Activated CD4-positive, alpha-beta T cell treated with anti-CD3 and anti-CD28 coated beads, Interleukin-2, amount 10 ng/mL, durations not matched to agents 24 days and 14 days (primary cell): ENCODE data around the gene ZNF672. TPM values are rescaled to one million over a fixed set of nuclear protein-coding genes. Genes with fewer than 3 reads are reported as not detected.
"Not testable (repeated sequence)": the region's sequence is repeated elsewhere in the genome, so short reads cannot be mapped to it uniquely, and the experiment has no call there.

Source experiments
- DNase-seq: peaks from one replicate; pipeline ENCODE4 v3.0.0; 2022
- H3K27ac Mint-ChIP-seq: one replicate; pipeline ENCODE4 v1.8.0; 2022; ENCODE audit warnings: mild to moderate bottlenecking, mixed read lengths
- H3K27me3 Mint-ChIP-seq: one replicate; pipeline ENCODE4 v1.8.0; 2022; ENCODE audit warnings: mixed read lengths
- H3K36me3 Mint-ChIP-seq: one replicate; pipeline ENCODE4 v1.8.0; 2022; ENCODE audit warnings: low read depth, mild to moderate bottlenecking, mixed read lengths
- H3K4me1 Mint-ChIP-seq: one replicate; pipeline ENCODE4 v1.8.0; 2021; ENCODE audit warnings: mixed read lengths
- H3K4me3 Mint-ChIP-seq: one replicate; pipeline ENCODE4 v1.8.0; 2022; ENCODE audit warnings: mild to moderate bottlenecking, moderate library complexity, mixed read lengths
- H3K9me3 Mint-ChIP-seq: one replicate; pipeline ENCODE4 v1.8.0; 2021; ENCODE audit warnings: mixed read lengths
- intact Hi-C: fragments of 100-400 bp; cut with micrococcal nuclease; formaldehyde crosslinking; loops from one replicate; pipeline ENCODE4 v1.15.1; 2023
- total RNA-seq: library from RNA; stranded (reverse); gene quantifications from 2 replicates; pipeline ENCODE4 v1.2.3, GENCODE V29; 2022

The ZNF672 gene
- total RNA-seq, result 44.0 and 48.8 TPM in 2 replicates

DNA sequence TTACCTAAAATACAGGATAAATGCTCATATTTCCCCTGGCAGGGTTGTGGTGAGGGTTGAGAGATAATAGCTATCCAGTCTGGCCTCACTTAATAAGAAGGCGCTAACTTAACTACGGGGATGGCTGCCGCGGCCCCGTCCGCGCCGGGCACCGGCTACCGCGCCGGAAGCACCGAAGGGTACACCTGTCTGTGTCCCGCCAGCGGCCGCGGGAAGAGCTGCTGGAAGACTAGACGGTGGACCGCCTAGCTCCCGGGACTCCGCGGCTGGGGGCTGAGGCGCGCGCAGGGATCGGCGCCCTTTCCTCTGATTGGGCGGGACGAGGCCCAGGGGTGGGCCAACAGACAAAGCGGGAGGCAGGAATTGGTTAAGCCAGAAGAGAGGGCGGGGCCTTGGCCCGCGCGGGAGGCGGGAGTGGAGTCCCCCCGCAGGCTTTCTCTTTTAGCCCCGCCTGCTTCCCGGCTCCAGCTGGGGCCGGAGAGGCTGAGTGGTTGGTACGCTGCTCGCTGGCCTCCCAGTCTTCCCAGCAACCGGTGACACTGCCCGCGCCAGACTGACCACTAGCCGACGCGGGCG, at the start of gene ZNF672:
ZNF672 (plus strand) TSS at position 444 of the 576 bp plus-strand sequence. CDS start 9,051 bp downstream, outside the sequence.
- Mint-ChIP-seq H3K9me3 (no peaks in the 10 kb centered on the region), H3K27me3 (peaks cover 2% of the 10 kb centered on the region), H3K4me3 (no peak within 1 kb of the TSS), H3K4me1 (peaks cover 28% of the 10 kb centered on the region), H3K36me3 (peaks cover 2% of the 10 kb centered on the region), H3K27ac (no peak within 1 kb of the TSS)
- intact Hi-C loops, result loop anchor here (1.0 kb wide), 4 partner anchors 12 to 68 kb away; partner anchors contain the start of gene PGBD2
- peak; percentile 99 for DNase-seq

DNA sequence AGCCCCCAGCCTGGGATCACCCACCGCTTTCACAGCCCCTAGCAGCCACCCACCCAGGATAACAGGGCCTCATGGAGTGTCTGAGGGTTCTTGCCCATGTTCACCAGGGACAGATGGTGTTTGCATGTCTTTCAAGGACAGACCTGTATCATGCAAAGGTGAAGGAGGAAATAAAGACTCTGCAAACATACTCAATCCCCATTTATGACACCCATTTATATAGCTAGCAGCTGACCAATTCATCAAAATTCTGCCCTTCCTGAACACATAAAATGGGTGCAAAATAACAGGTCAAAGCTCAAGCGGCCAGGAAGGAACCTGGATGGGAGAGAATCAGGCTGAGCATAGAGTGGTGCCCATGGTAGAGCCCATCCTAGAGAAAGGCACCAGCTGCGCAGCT, 49.7 kb upstream of the ZNF672 start:
- H3K27ac Mint-ChIP-seq, result no peak overlapping the region
- H3K36me3 Mint-ChIP-seq, result no peaks in the 10 kb centered on the region
- intact Hi-C loops, result no loop called here
- peak; percentile 33 for DNase-seq
- no peaks in the 10 kb centered on the region for H3K27me3 Mint-ChIP-seq
- H3K4me3 Mint-ChIP-seq, result no peak overlapping the region
- H3K4me1 Mint-ChIP-seq, result no peaks in the 10 kb centered on the region
- no peaks in the 10 kb centered on the region for H3K9me3 Mint-ChIP-seq

DNA sequence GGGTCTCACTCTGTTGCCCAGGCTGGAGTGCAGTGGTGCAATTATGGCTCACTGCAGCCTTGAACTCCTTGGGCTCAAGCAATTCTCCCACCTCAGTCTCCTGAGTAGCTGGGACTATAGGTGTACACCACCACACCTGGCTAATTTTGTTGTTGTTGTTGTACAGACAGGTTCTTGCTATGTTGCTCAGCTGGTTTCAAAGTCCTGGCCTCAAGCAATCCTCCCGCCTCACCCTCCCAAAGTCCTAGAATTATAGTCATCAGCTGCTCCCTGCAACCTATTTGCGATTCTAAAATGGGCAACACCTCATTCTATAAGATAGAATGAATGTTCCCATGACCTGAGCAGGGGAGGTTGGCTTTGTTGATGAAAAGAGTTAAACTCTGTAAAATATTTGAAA, 48.7 kb upstream of the ZNF672 start:
- H3K9me3 Mint-ChIP-seq, H3K36me3 Mint-ChIP-seq, H3K27ac Mint-ChIP-seq, H3K27me3 Mint-ChIP-seq, H3K4me1 Mint-ChIP-seq, H3K4me3 Mint-ChIP-seq, intact Hi-C loops: not testable (repeated sequence)
- peak; percentile 20 for DNase-seq

GRCh38 chr1:248790456-248790855, 47.6 kb upstream of the ZNF672 start:
- H3K27me3 Mint-ChIP-seq, result no peaks in the 10 kb centered on the region
- DNase-seq, result no peak
- no peak overlapping the region for H3K4me3 Mint-ChIP-seq
- no peaks in the 10 kb centered on the region for H3K9me3 Mint-ChIP-seq
- H3K36me3 Mint-ChIP-seq, result no peaks in the 10 kb centered on the region
- peaks cover 2% of the 10 kb centered on the region for H3K4me1 Mint-ChIP-seq
- no peak overlapping the region for H3K27ac Mint-ChIP-seq
- intact Hi-C loops, result no loop called here

DNA sequence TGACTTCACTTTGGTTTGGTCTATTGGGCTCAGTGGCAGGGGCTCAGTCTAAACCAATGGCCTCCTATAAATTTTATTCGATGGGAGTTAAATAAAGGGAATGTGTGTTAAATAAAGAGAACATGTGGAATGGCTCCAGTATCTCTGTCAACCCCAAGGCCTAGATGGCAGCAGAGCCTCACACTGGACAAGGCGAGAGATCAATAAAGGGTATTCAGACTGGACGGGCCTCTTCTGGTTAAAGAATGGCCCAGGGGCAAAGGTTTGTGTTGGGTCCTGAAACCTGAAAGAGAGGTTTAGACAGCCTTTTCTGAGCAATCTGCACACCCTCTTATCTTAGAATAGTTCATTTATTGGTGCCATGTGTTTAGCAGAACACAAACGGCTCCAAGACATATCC, 47.0 kb upstream of the ZNF672 start:
- Mint-ChIP-seq H3K4me3 (no peak overlapping the region), H3K27me3 (no peaks in the 10 kb centered on the region), H3K36me3 (no peaks in the 10 kb centered on the region), H3K4me1 (peaks cover 2% of the 10 kb centered on the region), H3K27ac (no peak overlapping the region), H3K9me3 (peaks cover under 1% of the 10 kb centered on the region)
- no peak for DNase-seq
- intact Hi-C loops, result no loop called here

DNA sequence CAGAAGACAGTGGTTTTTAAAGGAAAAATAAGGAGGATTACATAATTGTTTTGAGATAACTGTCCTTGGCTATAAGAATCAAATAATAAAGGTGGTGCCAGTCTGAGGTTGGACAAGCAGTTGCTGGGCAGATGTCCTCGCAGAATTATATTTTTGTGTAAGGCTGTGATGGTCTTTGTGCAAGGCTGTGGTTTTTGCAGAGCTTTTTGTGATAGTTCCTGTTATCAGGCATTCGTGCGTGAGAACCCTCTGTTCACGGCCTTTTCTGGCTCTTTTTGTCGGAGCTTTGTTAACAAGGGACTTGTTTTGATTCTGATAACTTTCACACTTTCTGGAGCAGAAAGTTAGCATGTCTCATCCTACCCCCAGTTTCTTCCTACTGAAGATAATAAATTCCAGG, 45.7 kb upstream of the ZNF672 start:
- intact Hi-C loops, result no loop called here
- H3K4me3 Mint-ChIP-seq, result no peak overlapping the region

DNA sequence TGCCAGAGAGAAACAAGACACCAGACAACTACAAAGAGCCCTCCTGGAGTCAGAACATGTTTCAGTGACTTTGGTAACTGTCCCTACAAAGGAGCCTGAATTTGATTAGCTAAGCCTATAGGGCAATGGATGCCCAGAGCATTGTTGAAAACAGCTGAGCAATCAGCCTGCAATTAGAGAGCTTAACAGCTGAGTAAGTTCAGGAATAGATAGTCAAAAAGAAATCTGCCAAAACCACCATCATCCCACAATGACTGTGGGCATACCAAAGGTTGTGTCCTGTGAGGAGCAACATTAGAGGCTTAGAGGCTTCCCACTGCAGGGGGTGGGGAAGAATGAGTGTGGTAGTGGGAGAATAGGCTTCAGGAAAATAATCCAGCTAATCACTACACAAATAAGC, 44.4 kb upstream of the ZNF672 start:
- intact Hi-C loops, result no loop called here
- Mint-ChIP-seq H3K36me3 (no peaks in the 10 kb centered on the region), H3K27ac (no peak overlapping the region), H3K4me1 (peaks cover 2% of the 10 kb centered on the region), H3K4me3 (no peak overlapping the region), H3K9me3 (peaks cover 3% of the 10 kb centered on the region), H3K27me3 (peaks cover 2% of the 10 kb centered on the region)
- no peak for DNase-seq

More for the DNA sequence above, 45.7 kb upstream of the ZNF672 start:
- H3K9me3 Mint-ChIP-seq, result peaks cover 3% of the 10 kb centered on the region
- H3K27me3 Mint-ChIP-seq, result peaks cover under 1% of the 10 kb centered on the region
- no peaks in the 10 kb centered on the region for H3K36me3 Mint-ChIP-seq
- no peak for DNase-seq
- H3K27ac Mint-ChIP-seq, result no peak overlapping the region
- peaks cover 2% of the 10 kb centered on the region for H3K4me1 Mint-ChIP-seq

DNA sequence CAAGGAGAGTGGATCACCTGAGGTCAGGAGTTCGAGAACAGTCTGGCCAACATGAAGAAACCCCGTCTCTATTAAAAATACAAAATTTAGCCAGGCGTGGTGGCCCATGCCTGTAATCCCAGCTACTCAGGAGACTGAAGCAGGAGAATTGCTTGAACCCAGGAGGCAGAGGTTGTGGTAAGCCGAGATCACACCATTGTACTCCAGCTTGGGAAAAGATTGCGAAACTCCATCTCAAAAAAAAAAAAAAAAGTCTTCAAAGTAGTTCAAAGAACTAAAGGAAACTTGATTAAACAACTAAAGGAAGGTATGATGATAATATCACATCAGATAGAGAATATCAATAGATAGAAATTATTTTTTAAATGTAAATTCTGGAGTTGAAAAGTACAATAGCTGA, 43.4 kb upstream of the ZNF672 start:
- intact Hi-C loops, result not testable (repeated sequence)

GRCh38 chr1:248798791-248799190, 39.2 kb upstream of the ZNF672 start:
- H3K4me1 Mint-ChIP-seq, result peaks cover under 1% of the 10 kb centered on the region
- no peak overlapping the region for H3K4me3 Mint-ChIP-seq
- no peaks in the 10 kb centered on the region for H3K36me3 Mint-ChIP-seq
- H3K9me3 Mint-ChIP-seq, result peaks cover 3% of the 10 kb centered on the region
- intact Hi-C loops, result no loop called here
- H3K27me3 Mint-ChIP-seq, result peaks cover 13% of the 10 kb centered on the region
- no peak overlapping the region for H3K27ac Mint-ChIP-seq
- DNase-seq, result no peak

More for the DNA sequence above, 43.4 kb upstream of the ZNF672 start:
- DNase-seq, H3K4me1 Mint-ChIP-seq, H3K36me3 Mint-ChIP-seq, H3K27ac Mint-ChIP-seq, H3K27me3 Mint-ChIP-seq, H3K4me3 Mint-ChIP-seq, H3K9me3 Mint-ChIP-seq: not testable (repeated sequence)

DNA sequence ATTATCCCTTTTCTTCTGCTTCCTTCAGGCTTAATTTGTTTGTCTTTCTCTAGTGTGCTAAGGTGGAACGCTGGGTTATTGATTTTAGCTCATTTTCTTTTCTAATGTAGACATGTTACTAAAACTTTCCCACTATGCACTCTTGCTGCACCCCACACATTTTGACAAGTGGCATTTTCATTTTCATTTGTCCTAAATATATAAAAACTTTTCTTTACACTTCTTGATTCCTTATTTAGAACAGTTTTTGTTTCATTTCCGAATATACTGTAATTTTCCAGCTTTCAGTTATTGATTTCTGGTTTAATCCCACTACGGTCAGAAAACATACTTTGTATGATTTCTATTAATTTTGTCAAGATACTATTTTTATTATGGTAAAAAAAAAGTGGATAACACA, 37.6 kb upstream of the ZNF672 start:
- Mint-ChIP-seq H3K4me1 (peaks cover 8% of the 10 kb centered on the region), H3K4me3 (no peak overlapping the region), H3K9me3 (peaks cover 3% of the 10 kb centered on the region), H3K27me3 (peaks cover 16% of the 10 kb centered on the region), H3K36me3 (no peaks in the 10 kb centered on the region), H3K27ac (no peak overlapping the region)
- intact Hi-C loops, result no loop called here
- no peak for DNase-seq

GRCh38 chr1:248802454-248802853, 35.6 kb upstream of the ZNF672 start:
- Mint-ChIP-seq H3K9me3 (no peaks in the 10 kb centered on the region), H3K27ac (no peak overlapping the region), H3K4me3 (no peak overlapping the region)

GRCh38 chr1:248803501-248803900, 34.5 kb upstream of the ZNF672 start:
- DNase-seq, H3K9me3 Mint-ChIP-seq, H3K4me3 Mint-ChIP-seq, H3K36me3 Mint-ChIP-seq, H3K27ac Mint-ChIP-seq, intact Hi-C loops: not testable (repeated sequence)
- Mint-ChIP-seq H3K4me1 (peaks cover 11% of the 10 kb centered on the region), H3K27me3 (peaks cover 14% of the 10 kb centered on the region)

More at GRCh38 chr1:248802454-248802853, 35.6 kb upstream of the ZNF672 start:
- Mint-ChIP-seq H3K4me1 (peaks cover 11% of the 10 kb centered on the region), H3K27me3 (peaks cover 14% of the 10 kb centered on the region), H3K36me3 (no peaks in the 10 kb centered on the region)
- DNase-seq, result no peak
- intact Hi-C loops, result no loop called here

DNA sequence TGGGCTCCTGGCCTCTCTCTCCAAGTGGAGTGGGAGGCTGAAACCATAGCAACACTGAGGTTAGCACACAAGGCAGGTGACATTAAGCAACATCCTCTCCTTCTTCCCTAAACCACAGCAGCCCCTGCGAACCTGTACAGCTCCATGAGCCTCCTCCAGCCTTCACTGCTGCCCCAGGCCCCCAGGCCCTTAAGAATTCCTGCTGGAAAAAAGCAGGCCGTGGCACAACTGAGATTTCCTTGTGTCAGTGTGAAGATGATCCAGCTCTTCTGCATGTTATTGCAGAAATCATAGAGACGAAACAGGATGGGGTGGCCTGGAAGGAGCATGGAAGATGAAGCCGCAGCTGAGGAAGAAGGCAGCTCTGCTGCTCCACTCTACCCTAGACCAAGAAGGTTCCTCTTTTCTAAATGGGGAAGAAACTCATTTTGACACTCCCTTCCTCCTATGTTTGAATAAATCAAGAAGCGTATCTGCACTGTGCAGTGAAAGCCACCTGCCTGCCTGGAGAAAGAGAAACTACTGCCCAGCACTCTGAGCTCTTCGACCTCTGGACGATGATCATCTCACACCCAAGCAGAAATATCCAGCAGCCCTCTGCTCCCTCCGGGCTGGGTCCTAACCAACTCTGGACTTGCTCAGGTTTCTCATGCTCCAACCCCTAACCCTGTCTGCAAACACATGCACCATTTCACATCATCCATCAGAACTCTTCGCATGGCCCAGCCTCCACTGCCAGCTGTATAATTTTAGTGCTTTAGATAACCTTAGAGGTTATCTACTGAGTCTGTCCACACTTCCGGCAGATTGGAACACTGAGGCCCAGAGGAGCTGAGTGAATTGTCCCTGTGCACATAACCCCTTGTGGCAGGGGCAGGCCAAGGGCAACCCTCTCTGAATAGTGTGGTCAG, 33.0 kb upstream of the ZNF672 start:
- intact Hi-C loops, result no loop called here
- H3K4me1 Mint-ChIP-seq, result peaks cover 11% of the 10 kb centered on the region
- H3K36me3 Mint-ChIP-seq, result peaks cover 1% of the 10 kb centered on the region
- no peak overlapping the region for H3K27ac Mint-ChIP-seq
- no peak overlapping the region for H3K4me3 Mint-ChIP-seq
- H3K27me3 Mint-ChIP-seq, result peaks cover 7% of the 10 kb centered on the region
- no peak for DNase-seq
- no peaks in the 10 kb centered on the region for H3K9me3 Mint-ChIP-seq

DNA sequence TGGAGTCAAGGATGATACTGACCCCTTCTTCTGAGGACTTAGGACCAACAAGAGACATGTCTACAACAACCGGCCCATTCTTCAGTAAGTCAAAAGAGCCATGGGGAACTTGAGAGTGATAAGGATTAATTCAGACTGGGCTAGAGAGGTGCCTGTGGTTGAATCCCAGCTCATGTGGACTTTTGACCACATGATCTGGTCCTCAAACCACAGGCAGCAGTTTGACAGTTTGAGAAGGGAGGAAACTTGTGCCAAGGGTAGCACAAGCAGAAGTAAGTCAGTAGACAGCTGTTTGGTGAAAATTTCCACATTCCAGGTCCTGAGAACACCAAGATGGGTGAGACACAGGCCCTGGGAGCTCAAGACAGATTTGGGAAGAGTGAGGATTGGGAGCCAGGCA, 32.1 kb upstream of the ZNF672 start:
- intact Hi-C loops, result loop anchor here (2.0 kb wide), 1 partner anchor 183 kb away; no protein-coding TSS in a partner anchor
- Mint-ChIP-seq H3K4me3 (no peak overlapping the region), H3K27ac (no peak overlapping the region), H3K36me3 (peaks cover 1% of the 10 kb centered on the region), H3K9me3 (no peaks in the 10 kb centered on the region), H3K4me1 (peaks cover 11% of the 10 kb centered on the region), H3K27me3 (peaks cover 4% of the 10 kb centered on the region)
- DNase-seq, result no peak
